ENCODE data around the gene PCF11. TPM values are rescaled to one million over a fixed set of nuclear protein-coding genes. Genes with fewer than 3 reads are reported as not detected.
"Not testable (repeated sequence)": the region's sequence is repeated elsewhere in the genome, so short reads cannot be mapped to it uniquely, and the experiment has no call there.

The PCF11 gene
- total RNA-seq, 2 experiments from 2014 or later: 46.8 to 47.9 TPM

- ChIA-PET POLR2A (interaction anchor here (1.4 to 2.5 kb wide), 3 partner anchors 15 to 294 kb away, joined by 3 to 30 read pairs (median 12); partner anchors contain the start of genes DDIAS and PCF11), CTCF (interaction anchor here (0.6 to 1.3 kb wide), 3 partner anchors 199 to 328 kb away, joined by 3 to 4 read pairs (median 3); no protein-coding TSS in a partner anchor)
- Mint-ChIP-seq H3K9me3 (no peaks in the 10 kb centered on the region), H3K27me3 (no peaks in the 10 kb centered on the region), H3K4me1 (ENCODE audit: low read depth) (peaks cover 39% of the 10 kb centered on the region), H3K36me3 (peaks cover 24% of the 10 kb centered on the region), H3K27ac (peak overlapping the region; percentile 98), H3K4me3 (peak overlapping the region; percentile 99)
- no peak for DNase-seq
- intact Hi-C loops (cut with micrococcal nuclease): loop anchor here (2.0 kb wide), 1 partner anchor 56 kb away; no protein-coding TSS in a partner anchor
Observed at GRCh38 chr11:83195143-83195466, 38.2 kb downstream of the PCF11 start.

- DNase-seq: no peak
- Mint-ChIP-seq H3K27me3 (no peaks in the 10 kb centered on the region), H3K27ac (no peak overlapping the region), H3K36me3 (peaks cover 26% of the 10 kb centered on the region), H3K4me1 (ENCODE audit: low read depth) (peaks cover 39% of the 10 kb centered on the region), H3K4me3 (no peak overlapping the region), H3K9me3 (no peaks in the 10 kb centered on the region)
- CTCF ChIA-PET: interaction anchor here (1.0 kb wide), 1 partner anchor 328 kb away, joined by 4 read pairs; no protein-coding TSS in a partner anchor
- intact Hi-C loops (cut with micrococcal nuclease): loop anchor here (2.0 kb wide), 1 partner anchor 55 kb away; no protein-coding TSS in a partner anchor
- POLR2A ChIA-PET: no interaction called here
Observed at GRCh38 chr11:83195649-83196048, 38.7 kb downstream of the PCF11 start.

GRCh38 chr11:83200035-83200434, 43.1 kb downstream of the PCF11 start:
- H3K27ac Mint-ChIP-seq: no peak overlapping the region
- DNase-seq: no peak
- intact Hi-C loops (cut with micrococcal nuclease): no loop called here
- peaks cover 18% of the 10 kb centered on the region for H3K36me3 Mint-ChIP-seq
- H3K4me3 Mint-ChIP-seq: no peak overlapping the region
- ChIA-PET CTCF (no interaction called here), POLR2A (no interaction called here)
- no peaks in the 10 kb centered on the region for H3K27me3 Mint-ChIP-seq
- no peaks in the 10 kb centered on the region for H3K9me3 Mint-ChIP-seq
- H3K4me1 Mint-ChIP-seq (ENCODE audit: low read depth): peaks cover 22% of the 10 kb centered on the region

- H3K27me3 Mint-ChIP-seq: no peaks in the 10 kb centered on the region
- H3K36me3 Mint-ChIP-seq: peaks cover 8% of the 10 kb centered on the region
- no peak for DNase-seq
- H3K9me3 Mint-ChIP-seq: no peaks in the 10 kb centered on the region
- no peak overlapping the region for H3K27ac Mint-ChIP-seq
- ChIA-PET POLR2A (no interaction called here), CTCF (no interaction called here)
- intact Hi-C loops (cut with micrococcal nuclease): no loop called here
- no peak overlapping the region for H3K4me3 Mint-ChIP-seq
- no peaks in the 10 kb centered on the region for H3K4me1 Mint-ChIP-seq (ENCODE audit: low read depth)
Observed at GRCh38 chr11:83205608-83206185, 48.8 kb downstream of the PCF11 start.

GRCh38 chr11:83206221-83206620, 49.3 kb downstream of the PCF11 start:
- no peaks in the 10 kb centered on the region for H3K27me3 Mint-ChIP-seq
- ChIA-PET CTCF (interaction anchor here (0.9 kb wide), 1 partner anchor 339 kb away, joined by 3 read pairs; no protein-coding TSS in a partner anchor), POLR2A (no interaction called here)
- intact Hi-C loops (cut with micrococcal nuclease): no loop called here
- H3K9me3 Mint-ChIP-seq: no peaks in the 10 kb centered on the region
- no peak overlapping the region for H3K27ac Mint-ChIP-seq
- H3K4me1 Mint-ChIP-seq (ENCODE audit: low read depth): no peaks in the 10 kb centered on the region
- H3K4me3 Mint-ChIP-seq: no peak overlapping the region
- DNase-seq: no peak
- H3K36me3 Mint-ChIP-seq: peaks cover 8% of the 10 kb centered on the region

GRCh38 chr11:83206771-83207382, 49.9 kb downstream of the PCF11 start:
- not testable (repeated sequence) for H3K4me3 Mint-ChIP-seq

GRCh38 chr11:83219095-83219494, 62.2 kb downstream of the PCF11 start:
- intact Hi-C loops (cut with micrococcal nuclease): no loop called here
- CTCF ChIA-PET: no interaction called here
- Mint-ChIP-seq H3K27ac (no peak overlapping the region), H3K27me3 (no peaks in the 10 kb centered on the region), H3K36me3 (no peaks in the 10 kb centered on the region), H3K9me3 (no peaks in the 10 kb centered on the region), H3K4me1 (ENCODE audit: low read depth) (no peaks in the 10 kb centered on the region), H3K4me3 (no peak overlapping the region)
- no peak for DNase-seq
- POLR2A ChIA-PET: no interaction called here

More at GRCh38 chr11:83206771-83207382, 49.9 kb downstream of the PCF11 start:
- DNase-seq; intact Hi-C loops (cut with micrococcal nuclease); H3K9me3 Mint-ChIP-seq; H3K4me1 Mint-ChIP-seq (ENCODE audit: low read depth); H3K27me3 Mint-ChIP-seq; POLR2A ChIA-PET; H3K36me3 Mint-ChIP-seq; H3K27ac Mint-ChIP-seq: not testable (repeated sequence)
- CTCF ChIA-PET: interaction anchor here (0.9 kb wide), 1 partner anchor 340 kb away, joined by 3 read pairs; no protein-coding TSS in a partner anchor

GRCh38 chr11:83220260-83220659, 63.3 kb downstream of the PCF11 start:
- DNase-seq: no peak
- Mint-ChIP-seq H3K4me3 (no peak overlapping the region), H3K36me3 (no peaks in the 10 kb centered on the region), H3K27ac (no peak overlapping the region), H3K9me3 (no peaks in the 10 kb centered on the region), H3K27me3 (no peaks in the 10 kb centered on the region), H3K4me1 (ENCODE audit: low read depth) (no peaks in the 10 kb centered on the region)
- intact Hi-C loops (cut with micrococcal nuclease): no loop called here
- CTCF ChIA-PET: no interaction called here
- POLR2A ChIA-PET: interaction anchor here (0.6 kb wide), 1 partner anchor 8 kb away, joined by 5 read pairs; no protein-coding TSS in a partner anchor

GRCh38 chr11:83221694-83222093, 64.8 kb downstream of the PCF11 start:
- Mint-ChIP-seq H3K4me3 (no peak overlapping the region), H3K4me1 (ENCODE audit: low read depth) (no peaks in the 10 kb centered on the region), H3K9me3 (no peaks in the 10 kb centered on the region), H3K27ac (no peak overlapping the region), H3K27me3 (no peaks in the 10 kb centered on the region), H3K36me3 (no peaks in the 10 kb centered on the region)
- POLR2A ChIA-PET: no interaction called here
- intact Hi-C loops (cut with micrococcal nuclease): no loop called here
- CTCF ChIA-PET: no interaction called here
- no peak for DNase-seq

- DNase-seq: no peak
- ChIA-PET POLR2A (no interaction called here), CTCF (no interaction called here)
- no peak overlapping the region for H3K27ac Mint-ChIP-seq
- H3K36me3 Mint-ChIP-seq: no peaks in the 10 kb centered on the region
- intact Hi-C loops (cut with micrococcal nuclease): no loop called here
- no peaks in the 10 kb centered on the region for H3K4me1 Mint-ChIP-seq (ENCODE audit: low read depth)
- no peaks in the 10 kb centered on the region for H3K9me3 Mint-ChIP-seq
- H3K4me3 Mint-ChIP-seq: no peak overlapping the region
- no peaks in the 10 kb centered on the region for H3K27me3 Mint-ChIP-seq
Observed at GRCh38 chr11:83222499-83222898, 65.6 kb downstream of the PCF11 start.

GRCh38 chr11:83223457-83223856, 66.5 kb downstream of the PCF11 start:
- Mint-ChIP-seq H3K27ac (no peak overlapping the region), H3K9me3 (no peaks in the 10 kb centered on the region), H3K4me3 (no peak overlapping the region), H3K36me3 (no peaks in the 10 kb centered on the region), H3K4me1 (ENCODE audit: low read depth) (no peaks in the 10 kb centered on the region), H3K27me3 (no peaks in the 10 kb centered on the region)
- CTCF ChIA-PET: no interaction called here
- no peak for DNase-seq
- intact Hi-C loops (cut with micrococcal nuclease): no loop called here
- POLR2A ChIA-PET: no interaction called here

- no peak overlapping the region for H3K27ac Mint-ChIP-seq
- H3K27me3 Mint-ChIP-seq: no peaks in the 10 kb centered on the region
- no peak for DNase-seq
- no peaks in the 10 kb centered on the region for H3K9me3 Mint-ChIP-seq
- peaks cover 2% of the 10 kb centered on the region for H3K36me3 Mint-ChIP-seq
- intact Hi-C loops (cut with micrococcal nuclease): no loop called here
- CTCF ChIA-PET: interaction anchor here (1.4 to 1.8 kb wide), 2 partner anchors 13 to 15 kb away, joined by 5 to 6 read pairs; no protein-coding TSS in a partner anchor
- POLR2A ChIA-PET: no interaction called here
- H3K4me3 Mint-ChIP-seq: no peak overlapping the region
- H3K4me1 Mint-ChIP-seq (ENCODE audit: low read depth): no peaks in the 10 kb centered on the region
Observed at GRCh38 chr11:83235825-83236224, 78.9 kb downstream of the PCF11 start.

Measured in activated CD4-positive, alpha-beta memory T cell treated with anti-CD3 and anti-CD28 coated beads for 36 hours (primary cell).